H9 (cell line): ENCODE data around the gene SCCPDH. TPM values are rescaled to one million over a fixed set of nuclear protein-coding genes. Genes with fewer than 3 reads are reported as not detected.

ENCODE experiments used
- DNase-seq: peaks from one replicate; pipeline ENCODE4 v3.0.0-alpha.2; 2017
- H2AFZ ChIP-seq: one replicate; pipeline ENCODE4 v1.6.1; 2013; ENCODE audit warnings: mild to moderate bottlenecking, low read length, control low read depth, moderate library complexity
- H2AK5ac ChIP-seq: 2 replicates; pipeline ENCODE4 v1.6.1; 2013; ENCODE audit warnings: low read length, control low read depth, mixed read lengths; ENCODE audit not compliant: insufficient read length
- H2BK120ac ChIP-seq: one replicate; pipeline ENCODE4 v1.6.1; 2013; ENCODE audit warnings: low read depth, mild to moderate bottlenecking, low read length, control low read depth, inconsistent platforms; ENCODE audit not compliant: poor library complexity, severe bottlenecking
- H2BK12ac ChIP-seq: 2 replicates; pipeline ENCODE4 v1.6.1; 2013; ENCODE audit warnings: low read length, control low read depth, mixed read lengths, low read depth; ENCODE audit not compliant: insufficient read length
- H2BK15ac ChIP-seq: 2 replicates; pipeline ENCODE4 v1.6.1; 2013; ENCODE audit warnings: low read depth, low read length, control low read depth
- H2BK20ac ChIP-seq: one replicate; pipeline ENCODE4 v1.6.1; 2013; ENCODE audit warnings: low read depth, mild to moderate bottlenecking, low read length, control low read depth, inconsistent platforms; ENCODE audit not compliant: poor library complexity, severe bottlenecking
- H2BK5ac ChIP-seq: 2 replicates; pipeline ENCODE4 v1.6.1; 2013; ENCODE audit warnings: low read length, control low read depth, mixed read lengths; ENCODE audit not compliant: insufficient read length
- H3K14ac ChIP-seq: 2 replicates; pipeline ENCODE4 v1.6.1; 2013; ENCODE audit warnings: low read length, control low read depth; ENCODE audit not compliant: insufficient read depth
- H3K18ac ChIP-seq: 2 replicates; pipeline ENCODE4 v1.6.1; 2013; ENCODE audit warnings: low read depth, mild to moderate bottlenecking, mixed read lengths, low read length, control low read depth; ENCODE audit not compliant: insufficient read length
- H3K23ac ChIP-seq: 2 replicates; pipeline ENCODE4 v1.6.1; 2013; ENCODE audit warnings: low read length, control low read depth, mixed read lengths, low read depth; ENCODE audit not compliant: insufficient read length
- H3K23me2 ChIP-seq: 2 replicates; pipeline ENCODE4 v1.6.1; 2013; ENCODE audit warnings: low read depth, mild to moderate bottlenecking, mixed read lengths, low read length, control low read depth; ENCODE audit not compliant: insufficient read length, poor library complexity, severe bottlenecking
- H3K27ac ChIP-seq: 2 replicates; pipeline ENCODE4 v1.5.1; 2013; ENCODE audit warnings: low read length, control low read depth, mixed read lengths, low read depth; ENCODE audit not compliant: insufficient read length
- H3K27me3 ChIP-seq: 2 replicates; pipeline ENCODE4 v1.6.1; 2013; ENCODE audit warnings: low read length, control low read depth, inconsistent platforms; ENCODE audit not compliant: insufficient read depth
- H3K4ac ChIP-seq: 2 replicates; pipeline ENCODE4 v1.6.1; 2013; ENCODE audit warnings: low read depth, mild to moderate bottlenecking, control low read depth, inconsistent platforms, low read length, moderate library complexity
- H3K4me1 ChIP-seq: 2 replicates; pipeline ENCODE4 v1.6.1; 2013; ENCODE audit warnings: low read length, control low read depth, inconsistent platforms; ENCODE audit not compliant: insufficient read depth
- H3K4me2 ChIP-seq: 2 replicates; pipeline ENCODE4 v1.6.1; 2013; ENCODE audit warnings: low read length, control low read depth, mixed read lengths; ENCODE audit not compliant: insufficient read length, insufficient read depth
- H3K56ac ChIP-seq: 2 replicates; pipeline ENCODE4 v1.6.1; 2013; ENCODE audit warnings: low read depth, mild to moderate bottlenecking, mixed read lengths, low read length, control low read depth; ENCODE audit not compliant: insufficient read length
- H3K79me1 ChIP-seq: 2 replicates; pipeline ENCODE4 v1.6.1; 2013; ENCODE audit warnings: low read depth, mild to moderate bottlenecking, moderate library complexity, low read length, control low read depth, inconsistent platforms; ENCODE audit not compliant: insufficient read depth, poor library complexity, severe bottlenecking
- H3K79me2 ChIP-seq: 2 replicates; pipeline ENCODE4 v1.6.1; 2013; ENCODE audit warnings: low read length, control low read depth, inconsistent platforms; ENCODE audit not compliant: insufficient read depth
- H3K9ac ChIP-seq: 2 replicates; pipeline ENCODE4 v1.6.1; 2013; ENCODE audit warnings: low read length, control low read depth, mixed read lengths; ENCODE audit not compliant: insufficient read length; ENCODE audit errors: extremely low read depth
- H3K9me3 ChIP-seq: one replicate; pipeline ENCODE4 v1.6.1; 2013; ENCODE audit warnings: low read depth, low read length, inconsistent platforms; ENCODE audit not compliant: control insufficient read depth
- H3T11ph ChIP-seq: one replicate; pipeline ENCODE4 v1.6.1; 2013; ENCODE audit warnings: mild to moderate bottlenecking, low read length, control low read depth, inconsistent platforms
- H4K20me1 ChIP-seq: one replicate; pipeline ENCODE4 v1.6.1; 2013; ENCODE audit not compliant: control insufficient read depth, insufficient read length, insufficient read depth
- H4K5ac ChIP-seq: 2 replicates; pipeline ENCODE4 v1.6.1; 2013; ENCODE audit warnings: low read depth, mild to moderate bottlenecking, mixed read lengths, low read length, control low read depth; ENCODE audit not compliant: insufficient read length
- H4K8ac ChIP-seq: replicated peaks from 2 replicates; pipeline ENCODE4 v1.6.1; 2013; ENCODE audit warnings: low read length, control low read depth, mixed read lengths, low read depth; ENCODE audit not compliant: insufficient read length
- H4K91ac ChIP-seq: 2 replicates; pipeline ENCODE4 v1.6.1; 2013; ENCODE audit warnings: low read depth, mild to moderate bottlenecking, moderate library complexity, mixed read lengths, low read length, control low read depth; ENCODE audit not compliant: insufficient read length
- H3K27ac Mint-ChIP-seq, 3 experiments: 2 replicates in 2 of 3; 3 replicates in 1 of 3; pipeline ENCODE4 v1.8.0; 2020 to 2021; ENCODE audit warnings: mixed read lengths in 3 of 3, mild to moderate bottlenecking in 1 of 3, moderate library complexity in 1 of 3
- H3K27me3 Mint-ChIP-seq: 2 replicates; pipeline ENCODE4 v1.8.0; 2021; ENCODE audit warnings: low read depth, mild to moderate bottlenecking, moderate library complexity, mixed read lengths
- H3K36me3 Mint-ChIP-seq, 3 experiments: 2 replicates in 2 of 3; 3 replicates in 1 of 3; pipeline ENCODE4 v1.8.0; 2020 to 2021; ENCODE audit warnings: low read depth in 3 of 3, mixed read lengths in 3 of 3; ENCODE audit not compliant: insufficient read depth in 1 of 3
- H3K4me1 Mint-ChIP-seq, 2 experiments: 2 replicates each; pipeline ENCODE4 v1.8.0; 2020; ENCODE audit warnings: mixed read lengths in 2 of 2
- H3K4me3 Mint-ChIP-seq, 2 experiments: 2 replicates in 1 of 2; 3 replicates in 1 of 2; pipeline ENCODE4 v1.8.0; 2020 to 2021; ENCODE audit warnings: mild to moderate bottlenecking in 2 of 2, mixed read lengths in 2 of 2, moderate library complexity in 1 of 2
- H3K9me3 Mint-ChIP-seq, 2 experiments: 2 replicates in 1 of 2; 3 replicates in 1 of 2; pipeline ENCODE4 v1.8.0; 2020; ENCODE audit warnings: mild to moderate bottlenecking in 2 of 2, mixed read lengths in 2 of 2, moderate library complexity in 1 of 2
- CTCF ChIP-seq: fragments of 200-600 bp; sonication (generic); conservative IDR thresholded peaks from 3 replicates; pipeline ENCODE4 v1.8.0; 2021; ENCODE audit warnings: antibody characterized with exemption, mild to moderate bottlenecking
- WGBS: extraction: QIAGEN DNeasy Blood & Tissue Kit; methylation state at CpG from one replicate; pipeline ENCODE4 v1.1.7; 2013; ENCODE audit warnings: missing lambda C conversion rate, low lambda C conversion rate, mixed read lengths; ENCODE audit not compliant: insufficient read length; ENCODE audit errors: extremely low coverage; 5-methylcytosine and 5-hydroxymethylcytosine counted together
- total RNA-seq: library from RNA; stranded (reverse); gene quantifications from 2 replicates; pipeline ENCODE4 v1.2.1, GENCODE V29; 2021

SCCPDH gene
- total RNA-seq, 1 experiment from 2014 or later = 20.7 TPM

GRCh38 chr1:246727594-246727993, 3.4 kb downstream of the SCCPDH start:
- Histone ChIP-seq H2BK12ac (no peak overlapping the region), H2AFZ (no peak overlapping the region), H3T11ph (no peak overlapping the region), H3K23me2 (peaks cover 5% of the 10 kb centered on the region), H2BK20ac (no peak overlapping the region), H3K14ac (no peak overlapping the region), H3K18ac (no peak overlapping the region), H3K27me3 (no peaks in the 10 kb centered on the region), H3K4me1 (no peaks in the 10 kb centered on the region), H3K23ac (no peak overlapping the region), H2BK120ac (no peak overlapping the region), H4K8ac (no peak overlapping the region), H3K79me2 (no peaks in the 10 kb centered on the region), H3K9ac (no peak overlapping the region), H3K27ac (no peak overlapping the region), H3K4me2 (no peak overlapping the region), H3K56ac (no peak overlapping the region), H4K91ac (no peak overlapping the region), H2BK5ac (no peak overlapping the region), H4K20me1 (no peaks in the 10 kb centered on the region), H3K9me3 (peaks cover 11% of the 10 kb centered on the region), H2BK15ac (no peak overlapping the region), H3K4ac (no peak overlapping the region), H4K5ac (no peak overlapping the region), H2AK5ac (no peak overlapping the region), H3K79me1 (no peaks in the 10 kb centered on the region)
- H3K9me3 Mint-ChIP-seq = peaks cover 17 to 25% of the 10 kb centered on the region in 2 experiments
- no CpG with 5 or more reads among the region's 3 CpGs for WGBS
- no peak for DNase-seq
- H3K36me3 Mint-ChIP-seq = peaks cover 48 to 57% (median 56%) of the 10 kb centered on the region in 3 experiments
- no peak overlapping the region for H3K4me3 Mint-ChIP-seq
- peaks cover 7 to 10% of the 10 kb centered on the region in 2 experiments for H3K4me1 Mint-ChIP-seq
- no peak overlapping the region for H3K27ac Mint-ChIP-seq
- H3K27me3 Mint-ChIP-seq = peaks cover 19% of the 10 kb centered on the region
- no peak for TF ChIP-seq CTCF
